ENCODE measurements around the gene TEAD1.

- no peak for TF ChIP-seq EHMT2 (IDR thresholded peaks at IDR 0.05)
- TF ChIP-seq TCF15 (CRISPR knock-in tag; IDR thresholded peaks at IDR 0.05), result no peak
- TF ChIP-seq FOS (IDR thresholded peaks at IDR 0.05; ENCODE audit: extremely low read depth, insufficient read length), result no peak
- no peak for TF ChIP-seq ZHX1 (conservative IDR thresholded peaks at IDR 0.05; ENCODE audit: low read length)
- TF ChIP-seq, protein P1, sequence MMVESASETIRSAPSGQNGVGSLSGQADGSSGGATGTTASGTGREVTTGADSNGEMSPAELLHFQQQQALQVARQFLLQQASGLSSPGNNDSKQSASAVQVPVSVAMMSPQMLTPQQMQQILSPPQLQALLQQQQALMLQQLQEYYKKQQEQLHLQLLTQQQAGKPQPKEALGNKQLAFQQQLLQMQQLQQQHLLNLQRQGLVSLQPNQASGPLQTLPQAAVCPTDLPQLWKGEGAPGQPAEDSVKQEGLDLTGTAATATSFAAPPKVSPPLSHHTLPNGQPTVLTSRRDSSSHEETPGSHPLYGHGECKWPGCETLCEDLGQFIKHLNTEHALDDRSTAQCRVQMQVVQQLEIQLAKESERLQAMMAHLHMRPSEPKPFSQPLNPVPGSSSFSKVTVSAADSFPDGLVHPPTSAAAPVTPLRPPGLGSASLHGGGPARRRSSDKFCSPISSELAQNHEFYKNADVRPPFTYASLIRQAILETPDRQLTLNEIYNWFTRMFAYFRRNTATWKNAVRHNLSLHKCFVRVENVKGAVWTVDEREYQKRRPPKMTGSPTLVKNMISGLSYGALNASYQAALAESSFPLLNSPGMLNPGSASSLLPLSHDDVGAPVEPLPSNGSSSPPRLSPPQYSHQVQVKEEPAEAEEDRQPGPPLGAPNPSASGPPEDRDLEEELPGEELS (CRISPR knock-in tag; IDR thresholded peaks at IDR 0.05; ENCODE audit: borderline replicate concordance), result no peak
- no peak for TF ChIP-seq MAZ (CRISPR knock-in tag; conservative IDR thresholded peaks at IDR 0.05 in 1 of 2, IDR thresholded peaks at IDR 0.05 in 1 of 2)
- TF ChIP-seq GABPA (tag; conservative IDR thresholded peaks at IDR 0.05; ENCODE audit: low read depth), result no peak
- no peak for TF ChIP-seq CTCF (IDR thresholded peaks at IDR 0.05 in 2 of 3, conservative IDR thresholded peaks at IDR 0.05 in 1 of 3; ENCODE audit: insufficient read depth in 2 of 3, low read depth in 1 of 3, low read length in 3 of 3)
- TF ChIP-seq KAT7 (CRISPR knock-in tag; IDR thresholded peaks at IDR 0.05; ENCODE audit: borderline replicate concordance), result no peak
- TF ChIP-seq BCL6 (CRISPR knock-in tag; IDR thresholded peaks at IDR 0.05), result no peak
- TF ChIP-seq, protein P2, sequence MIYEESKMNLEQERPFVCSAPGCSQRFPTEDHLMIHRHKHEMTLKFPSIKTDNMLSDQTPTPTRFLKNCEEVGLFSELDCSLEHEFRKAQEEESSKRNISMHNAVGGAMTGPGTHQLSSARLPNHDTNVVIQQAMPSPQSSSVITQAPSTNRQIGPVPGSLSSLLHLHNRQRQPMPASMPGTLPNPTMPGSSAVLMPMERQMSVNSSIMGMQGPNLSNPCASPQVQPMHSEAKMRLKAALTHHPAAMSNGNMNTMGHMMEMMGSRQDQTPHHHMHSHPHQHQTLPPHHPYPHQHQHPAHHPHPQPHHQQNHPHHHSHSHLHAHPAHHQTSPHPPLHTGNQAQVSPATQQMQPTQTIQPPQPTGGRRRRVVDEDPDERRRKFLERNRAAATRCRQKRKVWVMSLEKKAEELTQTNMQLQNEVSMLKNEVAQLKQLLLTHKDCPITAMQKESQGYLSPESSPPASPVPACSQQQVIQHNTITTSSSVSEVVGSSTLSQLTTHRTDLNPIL (CRISPR knock-in tag; IDR thresholded peaks at IDR 0.05), result no peak
- no peak for TF ChIP-seq TSHZ1 (CRISPR knock-in tag; IDR thresholded peaks at IDR 0.05)
- no peak for TF ChIP-seq SOX6 (IDR thresholded peaks at IDR 0.05)
Observed at GRCh38 chr11:12773591-12773990, 99.4 kb downstream of the TEAD1 start.
